HG02885 (cell line): ENCODE results near the gene GDF7.
A peak's percentile ranks its signal among the peaks of the same experiment; 100 is the strongest.

Source experiments
- ATAC-seq: cut with Tn5 transposase; IDR thresholded peaks from one replicate; pipeline ENCODE4 v1.9.1; 2021; ENCODE audit warnings: mild to moderate bottlenecking; ENCODE audit not compliant: unreplicated experiment, poor library complexity

GDF7 gene

DNA sequence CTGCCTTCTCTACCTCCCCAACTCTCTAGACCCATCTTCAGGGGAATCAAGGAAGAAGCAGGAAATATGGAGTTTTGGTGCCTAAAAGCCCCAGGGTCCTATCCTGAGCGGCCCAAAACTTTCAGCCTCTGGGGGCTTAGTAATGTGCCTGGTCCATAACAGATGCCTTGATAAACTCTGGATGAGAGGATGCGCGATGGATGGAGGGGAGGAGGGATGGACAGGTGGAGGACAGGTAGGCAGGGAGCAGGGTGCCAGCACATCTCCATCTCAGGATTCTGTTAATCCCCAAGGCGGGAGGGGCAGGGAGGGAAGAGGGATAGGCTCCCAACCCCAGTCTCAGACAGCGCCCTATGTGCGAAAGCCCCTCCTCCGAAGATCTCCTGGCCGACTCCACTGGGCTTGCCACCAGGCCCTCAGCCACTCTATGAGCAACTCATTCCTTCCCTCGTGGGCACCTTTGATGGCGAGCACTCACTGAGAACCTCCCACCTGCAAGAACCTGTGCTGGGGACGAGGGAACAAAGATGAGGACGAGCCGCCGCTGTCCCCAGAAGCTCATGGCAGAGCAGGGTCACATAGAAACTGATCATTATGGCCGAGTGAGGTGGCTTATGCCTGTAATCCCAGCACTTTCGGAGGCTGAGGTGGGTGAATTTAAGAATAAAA, 39.1 kb upstream of the GDF7 start:
- ATAC-seq = no peak

DNA sequence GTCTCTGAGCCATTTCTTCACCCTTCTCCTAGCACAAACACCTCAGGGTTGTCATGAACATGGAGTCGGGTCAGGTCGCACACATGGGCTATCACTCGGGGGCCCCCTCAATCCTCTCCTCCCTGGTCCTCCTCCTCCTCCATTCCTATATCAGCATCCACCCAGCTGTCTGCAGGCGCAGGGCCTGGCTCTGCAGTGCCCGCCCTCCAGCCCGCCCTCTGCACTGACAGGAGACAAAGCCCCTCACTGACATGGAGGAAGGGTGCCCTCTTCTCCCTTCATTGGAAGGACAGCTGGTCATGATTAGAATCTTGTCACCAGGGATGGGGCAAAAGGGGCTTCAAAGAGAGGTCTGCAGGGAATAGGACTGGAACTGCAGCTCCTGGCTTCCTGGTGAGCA, 37.8 kb upstream of the GDF7 start:
- no peak for ATAC-seq

DNA sequence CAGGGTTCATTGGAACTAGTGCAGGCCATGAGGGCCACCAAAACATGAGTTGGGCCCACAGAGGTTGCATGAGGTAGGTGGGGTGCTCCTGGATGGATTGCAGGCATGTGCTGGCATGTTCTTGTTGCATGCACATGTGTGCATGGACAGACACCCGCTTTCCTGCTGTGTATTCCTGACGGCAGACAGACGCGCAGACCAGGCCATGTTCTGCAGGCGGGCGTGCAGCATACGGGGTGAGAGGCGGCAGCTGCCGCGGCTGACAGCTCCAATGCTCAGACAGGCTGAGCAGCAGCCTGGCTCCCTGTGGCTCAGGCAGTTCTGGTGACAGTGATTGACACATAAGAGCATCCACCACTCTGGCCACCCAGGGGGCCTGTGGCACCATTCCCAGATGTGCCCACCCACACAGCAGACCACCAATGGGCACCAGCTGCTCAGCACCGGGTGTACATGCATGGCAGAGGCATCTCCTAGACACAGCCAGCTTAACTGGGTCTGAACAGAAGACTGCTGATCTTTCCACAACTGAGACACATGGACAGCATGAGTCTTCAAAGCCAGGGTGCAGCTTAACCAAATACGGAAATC, 37.3 kb upstream of the GDF7 start:
- no peak for ATAC-seq

DNA sequence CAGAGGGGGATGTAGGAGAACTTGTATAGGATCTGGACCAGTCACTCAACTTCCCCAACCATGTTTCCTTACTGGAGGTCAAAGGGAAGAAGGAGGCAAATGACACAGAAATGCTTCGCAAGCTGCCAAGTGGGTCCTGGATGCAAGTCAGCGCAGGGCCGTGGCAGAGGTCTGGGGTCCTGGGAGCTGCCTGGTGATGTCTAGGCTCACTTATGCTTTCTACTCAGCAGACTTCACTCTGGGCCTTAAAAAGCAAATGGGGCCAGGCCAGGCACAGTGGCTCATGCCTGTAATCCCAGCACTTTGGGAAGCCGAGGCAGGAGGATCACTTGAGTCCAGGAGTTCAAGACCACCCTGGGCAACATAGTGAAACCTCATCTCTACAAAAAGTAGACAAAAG, 36.0 kb upstream of the GDF7 start:
- no peak for ATAC-seq

DNA sequence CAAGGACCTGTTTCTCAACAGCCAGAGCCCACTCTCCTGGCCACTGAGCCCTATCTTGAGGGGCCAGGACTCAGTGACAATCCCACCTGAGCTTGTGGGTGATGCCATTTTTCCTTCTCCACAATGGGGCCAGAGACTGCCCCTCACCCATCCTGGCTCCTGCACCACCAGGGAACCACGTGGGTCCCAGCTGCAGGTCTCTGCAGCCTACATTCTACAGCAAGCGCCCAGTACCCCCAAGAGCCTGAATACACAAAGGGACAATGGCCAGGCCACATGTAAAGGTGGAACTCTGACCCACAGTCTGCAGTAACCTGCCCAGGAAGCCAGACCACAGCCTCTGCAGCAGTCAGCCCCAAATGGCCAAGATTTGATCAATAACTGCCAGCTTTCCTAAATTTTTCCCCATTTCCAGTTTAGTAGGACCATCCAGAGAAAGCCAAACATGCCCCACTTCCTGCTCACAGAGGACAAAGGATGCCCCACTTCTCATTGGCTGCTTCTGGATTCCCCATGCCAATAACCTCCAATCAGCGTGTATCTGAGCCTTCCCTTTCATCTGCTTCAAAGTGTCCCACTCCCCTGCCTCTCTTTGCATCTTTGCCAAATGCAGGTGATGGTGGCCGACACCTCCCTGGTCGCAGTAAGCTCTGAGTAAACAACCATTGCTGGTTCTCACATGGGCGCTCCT, 35.2 kb upstream of the GDF7 start:
- no peak for ATAC-seq

DNA sequence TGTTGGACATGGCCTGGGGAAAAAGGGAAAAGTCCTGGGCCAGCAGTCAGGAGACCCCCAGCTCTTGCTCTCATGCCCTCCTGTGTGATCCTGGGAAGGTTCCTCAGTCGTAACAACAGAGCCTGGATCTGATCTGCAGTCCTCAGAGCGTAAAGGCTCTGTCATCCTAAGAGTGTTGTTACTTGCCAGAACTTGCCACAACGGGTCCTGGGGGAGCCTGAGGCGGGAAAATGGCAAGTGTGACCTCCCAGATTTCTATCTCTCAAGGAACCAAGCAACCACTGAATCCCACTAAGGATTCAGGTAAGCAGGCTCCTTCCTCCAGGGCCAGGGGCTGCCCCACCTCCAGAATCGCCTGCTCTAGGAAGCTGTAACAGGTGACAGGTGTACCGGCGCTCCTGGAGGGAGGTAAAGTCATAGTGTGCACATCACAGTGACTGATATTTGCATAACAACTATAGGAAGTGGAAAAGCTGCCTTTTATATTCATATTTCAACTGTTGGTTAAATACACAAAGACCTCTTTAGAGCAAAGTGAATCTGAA, 34.4 kb upstream of the GDF7 start:
- no peak for ATAC-seq

DNA sequence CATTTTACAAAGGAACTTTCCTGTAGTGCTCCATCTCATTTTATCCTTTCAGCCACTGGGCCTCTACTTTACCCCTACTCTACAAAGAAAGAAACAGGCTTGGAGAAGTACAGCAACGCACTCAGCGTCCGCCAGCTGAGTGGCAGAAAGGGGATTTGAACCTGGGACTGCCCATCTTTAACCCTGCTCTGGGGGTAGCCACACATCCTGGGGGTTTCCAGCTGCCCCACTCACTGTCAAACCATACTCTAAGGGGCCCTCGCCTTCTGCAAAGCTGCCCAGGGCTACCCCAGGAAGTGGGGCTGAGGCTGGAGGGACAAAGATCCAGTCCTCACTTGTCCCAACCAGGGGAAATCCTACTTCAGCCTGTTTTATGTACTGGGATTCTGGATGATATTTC, 33.9 kb upstream of the GDF7 start:
- ATAC-seq = no peak

DNA sequence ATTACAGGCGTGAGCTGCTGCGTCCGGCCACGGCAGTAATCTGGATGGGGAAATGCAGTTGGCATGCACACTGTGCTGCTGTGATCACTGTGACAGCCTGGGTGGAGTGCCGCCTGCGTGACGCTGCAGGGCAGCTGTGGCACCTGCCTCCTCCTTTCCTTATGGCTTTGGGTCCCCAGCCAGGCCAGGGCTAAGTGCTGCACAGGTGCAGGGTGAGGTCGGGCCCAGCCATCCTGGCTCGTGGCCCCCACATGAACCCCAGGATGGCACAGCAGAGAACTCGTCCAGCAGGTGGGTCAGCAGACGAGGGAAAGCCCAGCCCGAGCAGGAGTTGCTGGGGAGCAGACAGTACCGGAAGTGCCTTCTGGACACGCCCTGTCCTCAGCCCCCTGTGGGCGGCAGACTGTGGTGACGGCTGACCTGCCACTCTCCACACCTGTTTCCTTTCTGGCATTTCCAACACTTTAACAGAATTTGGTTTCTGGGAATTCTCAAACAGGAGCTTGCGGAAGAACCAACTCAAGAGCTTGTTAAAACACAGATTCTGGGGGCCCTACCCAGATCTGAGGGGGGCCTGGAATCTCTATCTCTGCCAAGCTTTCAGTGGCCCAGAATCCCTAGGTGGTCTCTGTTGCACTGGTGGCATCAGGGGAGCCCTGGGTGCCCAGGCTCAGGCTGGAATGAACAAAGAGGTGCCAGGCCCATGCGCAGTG, 33.0 kb upstream of the GDF7 start:
- ATAC-seq = peak; percentile 66

DNA sequence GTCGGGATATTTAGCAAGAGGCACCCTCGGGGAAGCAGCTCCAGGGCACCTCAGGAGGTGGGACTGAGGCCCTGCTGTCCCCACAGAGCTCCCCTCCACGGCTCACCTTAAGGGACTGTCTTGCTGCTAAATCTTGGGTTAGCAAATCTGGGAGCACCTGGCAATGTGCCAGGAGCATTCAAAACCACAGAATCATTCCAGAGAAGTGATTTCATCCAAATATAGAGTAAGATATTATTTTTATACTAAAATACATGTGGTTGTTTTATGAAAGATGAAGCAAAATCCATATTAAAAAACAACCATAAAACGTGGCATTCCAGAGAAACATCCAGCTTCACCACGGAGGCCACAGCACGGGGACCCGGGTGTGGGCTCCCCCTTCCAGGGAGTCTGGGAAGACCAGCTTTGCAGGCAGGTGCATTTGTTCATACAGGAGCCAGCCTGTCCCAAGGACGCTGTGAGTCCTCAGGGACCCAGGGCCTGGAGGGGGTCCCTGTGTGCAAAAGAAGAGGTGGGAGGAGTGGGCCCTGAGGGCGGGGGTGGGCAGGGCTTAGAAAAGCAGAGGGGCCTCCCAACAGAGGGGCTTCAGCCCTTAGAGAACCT, 32.3 kb upstream of the GDF7 start:
- no peak for ATAC-seq

DNA sequence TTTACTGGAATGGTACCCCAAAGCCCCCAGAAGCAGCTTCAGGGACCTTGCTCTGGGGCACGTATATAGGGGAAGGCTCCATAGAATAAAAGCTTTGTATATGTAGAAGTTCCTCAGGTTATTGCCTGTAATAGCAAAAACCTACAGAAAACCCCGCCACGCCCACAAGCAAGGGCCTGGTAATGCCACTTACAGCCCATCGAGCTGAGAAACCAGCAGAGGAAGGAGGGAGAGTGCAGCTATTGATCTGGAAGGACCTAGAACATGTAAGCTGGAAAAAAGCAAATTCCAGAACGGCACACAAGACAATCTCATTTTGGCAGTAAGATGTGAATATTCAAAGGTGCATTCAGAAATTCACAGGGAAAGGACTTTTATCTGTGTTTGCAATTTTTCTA, 31.8 kb upstream of the GDF7 start:
- ATAC-seq = no peak

DNA sequence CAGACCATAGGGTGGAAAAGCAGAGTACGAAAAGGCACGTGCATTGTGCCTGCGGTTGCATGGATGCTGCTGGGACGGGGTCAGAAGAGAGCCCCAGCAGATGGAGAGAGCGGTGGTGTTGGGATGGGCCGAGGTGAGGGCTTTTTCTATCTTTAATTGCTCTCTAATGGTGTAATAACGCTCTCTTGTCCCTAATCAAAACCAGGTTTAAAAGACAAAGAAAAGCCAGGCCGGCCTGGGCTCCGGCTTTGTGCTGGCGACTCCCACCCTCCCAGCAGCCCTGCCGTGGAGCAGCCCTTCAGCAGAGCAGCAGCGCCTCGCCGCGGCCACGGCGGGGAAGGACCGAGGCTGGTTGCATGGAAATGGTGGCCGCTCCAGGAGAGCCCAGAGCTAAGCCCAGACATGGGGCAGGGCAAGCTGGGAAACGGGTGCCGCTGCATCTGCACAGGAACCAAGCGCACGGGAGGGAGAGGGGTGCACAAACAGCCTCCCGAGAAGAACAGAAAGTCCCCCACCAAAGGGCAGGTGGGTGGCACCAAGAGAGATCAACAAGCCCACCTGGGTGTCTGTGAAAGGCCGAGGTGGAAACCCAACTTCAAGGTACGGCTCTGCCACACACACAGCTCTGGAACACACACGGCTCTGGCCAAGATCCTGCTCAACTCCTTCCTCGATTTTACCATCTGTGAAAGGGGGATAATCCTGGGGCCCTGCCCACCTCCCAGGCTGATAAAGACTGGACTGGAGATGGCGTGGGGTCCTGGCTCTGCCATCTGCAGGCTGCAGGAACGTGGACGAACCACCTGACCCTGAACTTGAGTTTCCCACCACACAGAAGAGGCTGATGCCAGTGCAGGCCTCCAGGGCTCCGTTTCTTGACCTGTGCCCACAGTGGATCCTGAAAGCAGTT, 31.0 kb upstream of the GDF7 start:
- ATAC-seq = peak; percentile 79

DNA sequence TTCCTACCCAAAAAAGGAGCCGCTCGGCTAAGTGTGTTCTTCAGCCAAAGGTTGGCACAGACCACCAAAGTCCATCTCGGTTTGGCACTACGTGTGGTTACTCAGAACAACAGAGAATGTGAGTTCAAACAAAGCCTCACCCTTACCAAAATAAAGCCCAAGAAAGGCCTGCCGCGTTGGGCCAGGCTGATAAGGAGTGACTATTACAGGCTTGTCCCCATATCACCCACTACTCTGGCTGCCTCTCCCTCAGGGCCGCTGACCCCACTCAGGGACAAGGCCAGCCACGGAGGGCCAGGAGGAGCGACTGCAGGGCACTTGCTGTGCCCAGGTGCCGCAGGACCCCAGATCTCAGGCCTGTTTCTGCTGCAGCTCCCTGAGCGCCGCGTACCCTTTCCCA, 29.8 kb upstream of the GDF7 start:
- no peak for ATAC-seq

DNA sequence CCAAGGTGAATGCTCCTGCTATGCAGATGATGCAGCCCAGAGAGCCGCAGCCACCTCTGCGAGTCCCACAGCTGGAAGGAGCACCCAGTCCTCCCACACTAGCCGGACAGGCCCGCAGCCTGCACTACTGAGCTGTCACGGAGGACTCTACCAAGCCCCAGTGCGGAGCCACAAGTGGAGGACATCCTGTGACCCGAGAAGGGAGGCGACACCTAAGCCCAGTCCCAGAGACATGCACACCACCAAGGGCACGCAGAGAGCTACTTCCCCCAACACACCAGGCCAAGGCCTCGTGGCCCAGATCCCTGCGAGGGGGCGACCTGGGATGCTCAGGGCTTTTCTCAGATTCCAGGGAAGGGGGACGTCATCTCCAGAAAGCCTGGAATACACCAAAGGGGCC, 28.9 kb upstream of the GDF7 start:
- no peak for ATAC-seq

DNA sequence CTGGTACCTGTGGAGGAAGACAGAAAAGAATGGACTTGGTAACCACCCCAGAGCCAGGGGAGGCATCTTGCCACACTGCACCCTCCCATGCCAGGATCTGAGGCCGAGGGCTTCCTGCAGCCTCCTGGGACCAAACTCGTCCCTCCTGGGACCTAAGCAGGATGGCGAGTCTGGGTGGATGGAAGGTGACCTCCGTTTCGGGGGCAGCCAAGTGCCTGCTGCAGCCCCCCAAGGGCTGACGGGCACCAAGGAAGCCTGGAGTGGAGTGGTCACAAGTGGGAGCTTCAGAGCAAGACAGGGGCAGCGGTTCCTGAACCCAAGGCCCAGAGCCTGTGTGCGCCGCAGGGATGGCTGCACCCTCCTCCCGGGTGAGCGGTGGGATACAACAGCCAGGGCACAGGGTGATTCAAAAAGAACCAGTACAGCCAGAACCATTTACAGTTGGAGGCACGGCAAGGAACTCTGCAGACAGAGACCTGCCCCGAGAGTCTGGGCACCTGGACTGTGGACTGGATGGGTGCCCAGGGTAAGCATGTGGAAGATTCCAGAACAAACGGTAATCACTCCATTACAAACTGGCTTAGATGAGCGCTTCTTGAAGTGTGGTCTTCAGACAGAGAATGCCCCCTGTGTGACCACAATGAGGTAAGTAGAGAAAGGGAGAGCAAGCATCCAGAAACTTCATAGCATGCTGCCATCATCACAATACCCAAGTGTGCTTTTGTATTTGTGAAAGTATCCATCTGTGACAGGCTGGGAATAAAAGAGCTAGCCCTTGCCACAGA, 28.1 kb upstream of the GDF7 start:
- ATAC-seq = no peak

DNA sequence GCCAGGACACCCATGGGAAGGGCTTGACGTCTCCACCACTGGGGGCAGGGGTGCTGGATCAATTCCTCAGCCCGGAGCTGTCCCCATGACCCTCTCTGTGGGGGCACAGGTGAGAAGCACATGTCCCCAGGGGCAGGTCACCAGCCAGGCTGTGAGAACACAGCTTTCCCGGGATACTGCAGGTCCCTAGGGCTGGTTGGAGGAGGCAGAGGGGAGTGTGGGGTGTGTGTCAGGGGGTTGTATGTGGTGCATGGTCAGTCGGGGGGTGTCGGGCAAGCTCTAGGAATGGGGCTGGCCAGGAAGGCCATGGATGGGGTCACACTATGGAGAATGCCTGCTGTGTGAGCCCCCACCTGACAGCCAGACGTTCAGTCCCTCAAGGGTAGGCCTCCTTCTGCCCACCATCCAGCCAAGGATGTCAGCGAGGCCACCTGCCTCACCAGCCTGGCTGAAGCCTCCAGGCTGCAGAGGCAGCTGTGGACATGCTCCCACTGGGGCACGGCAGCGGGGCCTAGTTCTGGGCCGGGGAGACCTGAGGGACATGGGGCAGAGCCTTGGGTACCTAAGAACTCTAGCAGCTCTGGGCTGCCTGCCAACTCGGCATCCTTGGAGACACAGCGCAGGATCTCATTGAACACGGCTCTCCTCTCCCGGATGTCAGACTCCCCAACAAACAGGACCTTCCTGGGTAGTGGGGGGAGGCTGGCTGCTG, 26.4 kb upstream of the GDF7 start:
- ATAC-seq = no peak

DNA sequence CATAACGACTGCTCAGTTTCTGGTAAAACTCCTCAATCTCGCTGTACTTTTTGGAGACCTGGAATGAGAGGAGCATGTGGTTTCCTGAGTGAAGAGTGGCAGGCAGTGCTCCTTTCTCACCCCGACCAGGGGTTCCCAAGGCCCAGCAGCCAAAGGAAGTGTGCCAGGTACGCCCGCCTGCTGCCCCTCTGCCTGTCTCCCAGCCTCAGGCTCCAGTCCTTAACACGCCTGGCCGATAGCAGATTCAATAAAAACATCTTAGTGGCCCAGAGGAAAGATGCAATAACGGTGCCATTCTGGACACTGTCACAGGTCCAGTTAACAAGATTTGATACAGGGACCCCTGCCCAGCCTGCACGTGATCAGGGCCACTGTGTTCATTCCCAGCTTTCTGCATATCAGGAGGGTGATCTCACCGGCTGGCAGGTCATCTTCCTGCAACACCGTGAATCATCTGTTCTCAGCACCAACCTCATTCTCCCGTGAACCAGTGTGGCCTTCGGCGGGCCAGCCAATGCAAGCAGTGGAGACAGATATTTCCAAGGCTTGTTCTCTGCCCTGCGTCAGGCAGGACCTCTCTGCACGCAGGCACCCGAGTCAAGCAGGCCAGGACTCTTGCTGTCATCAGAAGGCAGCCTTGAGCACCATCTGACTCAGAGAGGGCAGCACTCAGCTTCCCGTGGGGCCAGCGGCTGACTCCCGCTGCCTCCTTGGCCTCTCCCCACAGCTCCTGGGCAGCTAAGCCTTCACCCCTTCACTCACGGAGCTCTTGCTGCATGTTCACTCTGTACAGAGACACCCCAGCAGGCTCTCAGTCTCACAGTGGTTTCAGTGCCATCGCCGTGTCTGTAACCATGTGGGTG, 25.6 kb upstream of the GDF7 start:
- ATAC-seq = no peak
